ENCODE results near the gene TBC1D16.

The TBC1D16 gene

DNA sequence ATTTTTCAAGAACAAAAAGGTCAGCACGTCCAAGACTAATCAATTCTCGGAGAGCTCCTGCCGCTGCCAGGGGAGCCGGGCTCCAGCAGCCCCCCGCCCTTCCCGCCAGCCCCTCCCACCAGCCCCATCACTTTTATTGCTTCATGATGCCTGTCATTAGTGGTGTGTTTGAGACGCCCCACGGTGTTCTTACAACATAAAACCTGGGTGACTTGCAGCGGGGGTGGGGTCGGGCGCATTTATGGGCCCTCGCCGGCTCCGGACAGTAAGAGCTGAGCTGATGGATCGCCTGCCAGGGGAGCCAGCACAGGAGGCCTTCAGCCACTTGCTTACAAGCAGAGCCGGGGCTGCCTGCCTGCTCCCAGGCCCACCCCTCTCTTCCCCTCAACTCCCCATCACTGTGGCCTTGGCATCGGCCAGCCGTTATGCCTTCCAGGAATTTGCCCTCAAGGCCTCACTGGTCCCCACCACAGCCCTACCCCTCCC is 113.5 kb downstream of the TBC1D16 start:
- H3K36me3 ChIP-seq (ENCODE audit: control insufficient read depth, insufficient read depth, low read length, severe bottlenecking): no peaks in the 10 kb centered on the region
- no peaks in the 10 kb centered on the region for H3K9me3 ChIP-seq (ENCODE audit: control insufficient read depth, low read length)
- no peak overlapping the region for H3K4me3 ChIP-seq (ENCODE audit: low read length)
- peaks cover 54% of the 10 kb centered on the region for H3K27me3 ChIP-seq (replicated peaks; ENCODE audit: control insufficient read depth, insufficient read depth, low read length)
- no peak for DNase-seq (ENCODE audit: low read depth)
- H3K4me1 ChIP-seq (ENCODE audit: control insufficient read depth, insufficient read depth, low read length): peaks cover 11% of the 10 kb centered on the region
- H3K9ac ChIP-seq (ENCODE audit: low read length): no peak overlapping the region

DNA sequence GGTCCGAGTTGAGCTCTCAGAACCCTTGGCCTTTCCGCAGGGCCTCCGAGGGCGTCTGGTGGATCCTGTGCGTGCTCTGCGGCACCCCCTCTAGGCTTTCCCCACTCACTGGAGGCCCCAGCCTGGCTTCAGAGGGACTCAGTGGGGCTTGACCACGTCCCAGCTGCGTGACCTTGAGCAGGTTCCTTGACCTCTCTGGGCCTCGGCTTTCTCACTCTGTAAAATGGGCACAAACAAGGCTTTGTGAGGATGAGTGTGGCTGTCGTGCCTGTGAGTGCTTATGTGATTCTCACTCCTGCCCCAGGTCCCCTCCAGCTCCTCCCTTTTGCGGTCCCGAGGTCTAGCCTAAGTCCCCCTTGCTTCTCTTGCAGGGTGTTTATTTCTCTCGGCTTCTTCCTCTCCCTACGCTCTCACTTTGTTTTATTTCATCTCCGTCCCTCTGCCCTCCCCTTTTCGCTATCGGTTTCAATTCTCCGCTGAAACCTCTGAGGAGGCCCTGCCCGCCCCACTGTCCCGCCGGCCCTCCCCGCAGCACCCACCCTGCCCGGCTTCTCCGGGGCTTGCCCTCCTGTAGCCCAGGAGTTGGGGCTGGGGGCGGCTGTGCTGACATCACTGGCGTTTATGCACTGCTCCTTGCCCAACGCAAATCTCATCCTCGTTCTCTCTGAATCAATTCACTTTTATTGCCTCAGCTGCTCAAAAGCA is 114.1 kb downstream of the TBC1D16 start:
- Histone ChIP-seq H3K9ac (ENCODE audit: low read length) (no peak overlapping the region), H3K36me3 (ENCODE audit: control insufficient read depth, insufficient read depth, low read length, severe bottlenecking) (no peaks in the 10 kb centered on the region), H3K27me3 (replicated peaks; ENCODE audit: control insufficient read depth, insufficient read depth, low read length) (peaks cover 54% of the 10 kb centered on the region), H3K4me1 (ENCODE audit: control insufficient read depth, insufficient read depth, low read length) (peaks cover 11% of the 10 kb centered on the region), H3K4me3 (ENCODE audit: low read length) (no peak overlapping the region), H3K9me3 (ENCODE audit: control insufficient read depth, low read length) (no peaks in the 10 kb centered on the region)
- DNase-seq (ENCODE audit: low read depth): no peak

DNA sequence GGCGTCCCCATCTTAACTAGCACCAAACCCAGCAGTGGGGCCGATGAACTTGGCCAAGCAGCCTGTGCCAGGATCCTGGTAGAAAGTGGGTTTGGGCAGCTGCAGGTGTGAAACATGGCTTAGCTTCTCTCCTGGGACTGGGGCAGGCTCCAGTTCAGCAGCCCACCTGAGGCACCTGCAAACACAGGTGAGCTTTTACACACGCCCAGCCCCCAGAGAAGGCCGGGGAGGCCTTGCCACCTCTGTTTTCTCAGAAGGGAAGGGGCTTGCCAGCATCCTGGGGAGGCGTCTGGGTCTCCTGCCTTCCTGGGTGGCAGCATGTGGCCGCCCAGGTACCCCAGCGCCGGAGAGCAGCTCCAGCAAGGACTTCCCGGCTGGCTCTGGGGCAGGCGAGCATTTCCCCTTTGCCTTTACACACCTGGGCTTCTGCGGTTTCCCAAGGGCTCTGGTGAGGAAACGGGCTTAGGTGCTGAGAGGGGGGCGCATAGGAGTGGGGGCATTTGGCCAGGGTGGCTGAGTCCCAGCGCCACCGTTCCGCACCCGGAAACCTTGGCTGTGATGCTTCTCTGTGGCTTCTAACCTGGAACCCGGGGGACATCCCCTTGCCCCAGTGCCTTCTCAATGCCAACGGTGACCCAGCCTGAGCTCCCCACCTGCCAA is 114.8 kb downstream of the TBC1D16 start:
- no peak overlapping the region for H3K4me3 ChIP-seq (ENCODE audit: low read length)
- H3K9ac ChIP-seq (ENCODE audit: low read length): no peak overlapping the region
- H3K4me1 ChIP-seq (ENCODE audit: control insufficient read depth, insufficient read depth, low read length): peaks cover 11% of the 10 kb centered on the region
- DNase-seq (ENCODE audit: low read depth): no peak
- H3K27me3 ChIP-seq (replicated peaks; ENCODE audit: control insufficient read depth, insufficient read depth, low read length): peaks cover 52% of the 10 kb centered on the region
- H3K9me3 ChIP-seq (ENCODE audit: control insufficient read depth, low read length): no peaks in the 10 kb centered on the region
- no peaks in the 10 kb centered on the region for H3K36me3 ChIP-seq (ENCODE audit: control insufficient read depth, insufficient read depth, low read length, severe bottlenecking)

DNA sequence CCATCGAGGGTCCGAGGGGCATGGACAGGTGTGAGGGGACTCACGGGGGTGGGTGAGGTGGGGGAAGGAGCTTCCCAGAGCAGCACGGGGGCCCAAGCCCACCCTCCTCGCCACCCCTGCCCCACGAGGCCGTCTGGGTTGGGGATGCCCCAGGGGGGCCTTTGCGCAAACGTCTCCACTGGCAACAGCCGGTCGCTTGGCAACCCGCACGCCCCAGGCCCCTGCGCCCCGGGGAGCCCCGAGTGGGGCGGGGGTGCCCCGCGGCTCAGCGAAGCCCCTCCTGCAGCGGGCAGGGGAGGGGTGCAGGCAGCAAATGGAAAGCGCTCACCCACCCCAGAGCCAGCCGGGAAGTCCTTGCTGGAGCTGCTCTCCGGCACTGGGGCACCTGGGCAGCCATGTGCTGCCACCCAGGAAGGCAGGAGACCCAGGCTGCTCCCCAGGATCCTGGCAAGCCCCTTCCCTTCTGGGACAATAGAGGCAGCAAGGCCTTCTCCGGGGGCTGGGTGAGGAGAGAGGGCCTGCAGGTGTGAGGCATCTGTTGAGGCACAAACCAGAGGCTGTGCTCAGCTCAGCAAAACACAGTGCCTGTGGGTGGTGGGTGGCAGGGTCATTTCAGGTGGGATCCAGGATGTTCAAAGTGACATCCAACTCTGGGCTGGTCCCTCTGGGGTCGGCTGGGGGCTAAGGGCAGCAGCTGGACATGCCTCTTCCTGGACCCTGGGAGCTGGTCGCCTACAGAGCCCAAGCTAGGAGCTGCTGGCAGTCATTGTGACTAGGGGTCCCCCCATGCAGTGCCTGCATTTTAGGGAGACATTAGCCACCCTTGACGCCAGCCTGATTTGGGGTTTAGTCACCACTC is 115.6 kb downstream of the TBC1D16 start:
- H3K36me3 ChIP-seq (ENCODE audit: control insufficient read depth, insufficient read depth, low read length, severe bottlenecking): no peaks in the 10 kb centered on the region
- no peak overlapping the region for H3K4me3 ChIP-seq (ENCODE audit: low read length)
- H3K9me3 ChIP-seq (ENCODE audit: control insufficient read depth, low read length): no peaks in the 10 kb centered on the region
- H3K9ac ChIP-seq (ENCODE audit: low read length): no peak overlapping the region
- H3K27me3 ChIP-seq (replicated peaks; ENCODE audit: control insufficient read depth, insufficient read depth, low read length): peaks cover 57% of the 10 kb centered on the region
- DNase-seq (ENCODE audit: low read depth): no peak
- H3K4me1 ChIP-seq (ENCODE audit: control insufficient read depth, insufficient read depth, low read length): peaks cover 11% of the 10 kb centered on the region

DNA sequence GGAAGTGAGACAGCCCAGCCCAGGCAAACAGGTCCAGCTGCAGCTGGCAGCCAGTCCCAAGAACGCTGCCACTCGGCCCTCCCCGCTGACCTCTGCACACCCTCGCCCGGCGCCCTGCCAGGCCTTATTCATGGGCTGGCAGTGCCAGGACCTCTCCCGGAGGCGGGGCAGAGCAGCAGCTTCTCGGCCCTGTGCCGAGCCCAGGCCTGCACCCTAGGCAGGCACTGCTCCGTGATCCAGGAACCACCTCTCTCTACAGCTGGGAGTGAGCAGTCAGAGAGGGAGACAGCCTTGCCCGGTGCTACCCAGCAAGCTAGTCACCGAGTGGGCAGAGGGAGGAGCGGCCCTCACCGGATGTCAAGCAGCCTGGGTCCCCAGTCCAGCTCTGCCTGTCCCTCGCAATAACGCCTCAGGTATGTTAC is 116.5 kb downstream of the TBC1D16 start:
- no peak overlapping the region for H3K9ac ChIP-seq (ENCODE audit: low read length)
- H3K27me3 ChIP-seq (replicated peaks; ENCODE audit: control insufficient read depth, insufficient read depth, low read length): peaks cover 60% of the 10 kb centered on the region
- H3K4me1 ChIP-seq (ENCODE audit: control insufficient read depth, insufficient read depth, low read length): peaks cover 11% of the 10 kb centered on the region

DNA sequence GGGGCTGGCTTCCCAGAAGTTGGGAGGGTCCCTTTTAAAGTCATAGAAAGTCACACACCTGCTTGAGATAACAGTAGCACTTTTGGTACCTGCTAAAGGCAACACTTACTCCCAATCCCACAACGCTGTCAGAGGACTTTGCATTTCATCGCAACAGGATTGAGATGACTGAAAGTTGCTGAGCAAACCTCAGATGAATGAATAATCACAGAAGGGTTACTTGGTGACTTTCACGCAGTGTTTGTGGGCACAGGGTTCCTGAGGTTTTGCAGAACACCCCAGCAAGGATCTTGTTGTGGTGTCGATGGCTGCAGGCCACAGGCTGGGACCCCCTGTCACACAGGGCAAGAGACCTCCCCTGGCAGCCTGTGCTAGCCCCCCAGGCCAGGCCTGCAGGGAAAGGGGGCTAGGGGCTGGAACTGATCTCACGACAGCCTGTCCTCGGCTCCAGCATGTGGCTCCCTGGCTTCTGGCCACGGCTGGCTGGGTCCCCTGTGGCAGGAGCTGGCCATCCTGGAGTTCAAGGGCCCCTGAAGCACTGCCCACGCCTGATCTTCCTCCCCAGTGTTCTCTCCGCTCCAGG is 117.0 kb downstream of the TBC1D16 start:
- H3K4me3 ChIP-seq (ENCODE audit: low read length): no peak overlapping the region
- H3K36me3 ChIP-seq (ENCODE audit: control insufficient read depth, insufficient read depth, low read length, severe bottlenecking): no peaks in the 10 kb centered on the region
- no peak overlapping the region for H3K9ac ChIP-seq (ENCODE audit: low read length)
- H3K9me3 ChIP-seq (ENCODE audit: control insufficient read depth, low read length): no peaks in the 10 kb centered on the region
- H3K27me3 ChIP-seq (replicated peaks; ENCODE audit: control insufficient read depth, insufficient read depth, low read length): peaks cover 60% of the 10 kb centered on the region
- peaks cover 11% of the 10 kb centered on the region for H3K4me1 ChIP-seq (ENCODE audit: control insufficient read depth, insufficient read depth, low read length)
- no peak for DNase-seq (ENCODE audit: low read depth)

More for the DNA sequence above, 116.5 kb downstream of the TBC1D16 start:
- no peaks in the 10 kb centered on the region for H3K36me3 ChIP-seq (ENCODE audit: control insufficient read depth, insufficient read depth, low read length, severe bottlenecking)
- no peak overlapping the region for H3K4me3 ChIP-seq (ENCODE audit: low read length)
- H3K9me3 ChIP-seq (ENCODE audit: control insufficient read depth, low read length): no peaks in the 10 kb centered on the region
- DNase-seq (ENCODE audit: low read depth): no peak

DNA sequence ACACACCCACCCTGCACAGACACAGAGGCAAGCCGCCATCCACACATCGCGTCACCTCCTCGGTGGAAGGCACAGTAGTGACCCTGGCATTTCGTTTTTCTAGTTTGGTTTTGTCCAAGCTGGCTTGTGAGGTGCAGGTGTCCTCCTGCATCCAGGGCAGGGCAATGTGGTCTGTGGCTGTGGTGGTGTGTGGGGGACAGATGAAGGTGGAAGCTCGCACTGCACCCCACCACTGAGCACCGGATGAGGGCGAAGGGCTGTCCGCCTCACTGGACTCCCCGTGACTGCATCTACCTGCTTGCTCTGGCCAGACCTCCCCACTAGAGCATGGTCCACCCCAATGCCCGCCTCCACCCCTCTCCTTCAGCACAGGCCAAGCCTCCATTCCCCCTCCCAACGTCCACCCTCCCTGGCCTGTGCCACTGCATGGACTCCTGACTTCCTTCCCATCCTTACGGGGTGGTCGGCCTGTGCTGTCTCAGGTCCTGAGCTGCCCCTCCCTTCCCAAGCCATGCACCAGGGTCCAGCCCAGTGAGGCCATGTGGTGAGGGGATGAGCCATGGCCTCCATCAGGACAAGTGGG is 117.7 kb downstream of the TBC1D16 start:
- peaks cover 63% of the 10 kb centered on the region for H3K27me3 ChIP-seq (replicated peaks; ENCODE audit: control insufficient read depth, insufficient read depth, low read length)
- no peaks in the 10 kb centered on the region for H3K36me3 ChIP-seq (ENCODE audit: control insufficient read depth, insufficient read depth, low read length, severe bottlenecking)
- H3K9me3 ChIP-seq (ENCODE audit: control insufficient read depth, low read length): no peaks in the 10 kb centered on the region
- no peak for DNase-seq (ENCODE audit: low read depth)
- no peak overlapping the region for H3K4me3 ChIP-seq (ENCODE audit: low read length)
- peaks cover 11% of the 10 kb centered on the region for H3K4me1 ChIP-seq (ENCODE audit: control insufficient read depth, insufficient read depth, low read length)
- H3K9ac ChIP-seq (ENCODE audit: low read length): no peak overlapping the region

DNA sequence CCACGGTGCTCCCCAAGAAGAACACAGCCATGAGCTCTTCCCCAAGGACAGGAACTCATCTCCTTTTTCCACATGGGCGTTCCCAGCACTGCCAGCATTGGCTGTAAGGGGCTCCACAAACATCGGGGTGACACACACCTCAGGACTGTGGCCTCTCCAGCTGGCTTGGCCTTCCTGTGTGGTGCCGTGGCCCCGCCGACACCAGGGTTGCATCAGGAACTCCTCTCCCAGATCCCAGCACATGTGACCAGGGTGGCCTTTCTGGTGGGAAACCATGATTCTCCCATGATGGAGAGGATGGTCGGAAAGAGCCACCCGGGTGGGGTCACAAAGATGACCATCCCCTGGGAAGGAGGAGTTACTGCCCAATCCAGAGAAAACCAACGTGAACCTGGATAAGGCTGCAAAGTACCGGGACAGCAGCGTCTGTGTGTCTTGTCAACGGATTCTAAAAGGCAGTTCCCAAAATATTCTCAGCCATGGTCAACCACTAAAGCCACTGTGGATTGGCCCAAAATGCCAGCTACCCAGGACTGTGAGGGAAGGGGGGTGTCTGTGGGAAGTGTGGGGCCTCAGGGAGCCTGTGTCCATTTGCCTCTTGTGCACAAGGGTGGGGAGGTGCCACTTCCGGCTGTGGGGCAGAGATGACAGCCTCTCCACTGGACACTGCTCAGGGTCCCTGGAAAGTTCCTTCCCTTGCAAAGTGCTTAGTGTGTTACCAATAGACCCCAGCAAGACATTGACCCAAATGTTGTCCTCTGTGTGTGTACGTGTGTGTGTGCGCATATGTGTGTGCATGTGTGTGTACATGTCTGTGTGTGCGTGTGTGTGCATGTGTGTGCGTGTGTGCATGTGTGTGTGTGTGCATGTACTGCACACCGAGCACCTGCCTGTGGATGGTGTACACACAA is 118.4 kb downstream of the TBC1D16 start:
- DNase-seq (ENCODE audit: low read depth): no peak
- no peaks in the 10 kb centered on the region for H3K9me3 ChIP-seq (ENCODE audit: control insufficient read depth, low read length)
- no peak overlapping the region for H3K4me3 ChIP-seq (ENCODE audit: low read length)
- peaks cover 63% of the 10 kb centered on the region for H3K27me3 ChIP-seq (replicated peaks; ENCODE audit: control insufficient read depth, insufficient read depth, low read length)
- no peak overlapping the region for H3K9ac ChIP-seq (ENCODE audit: low read length)
- no peaks in the 10 kb centered on the region for H3K36me3 ChIP-seq (ENCODE audit: control insufficient read depth, insufficient read depth, low read length, severe bottlenecking)
- H3K4me1 ChIP-seq (ENCODE audit: control insufficient read depth, insufficient read depth, low read length): peaks cover 11% of the 10 kb centered on the region

DNA sequence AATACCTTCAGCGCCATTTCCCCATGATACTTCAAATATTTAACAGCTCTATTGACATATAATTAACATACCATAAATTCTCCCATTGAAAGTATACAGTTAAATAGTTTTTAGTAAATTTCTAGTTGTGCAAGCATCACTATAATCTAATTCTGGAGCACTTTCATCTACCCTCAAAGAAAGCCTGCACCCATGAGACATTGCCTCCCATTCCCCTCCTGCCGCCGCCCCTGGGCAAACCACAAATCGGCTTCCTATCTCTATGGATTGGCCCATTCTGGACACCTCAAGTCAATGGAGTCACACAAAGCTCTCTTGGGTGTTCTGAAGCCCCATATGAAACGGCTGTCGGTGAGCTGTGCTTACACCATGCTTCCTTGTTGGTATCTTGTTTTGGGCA is 119.2 kb downstream of the TBC1D16 start:
- Histone ChIP-seq H3K9ac (ENCODE audit: low read length) (no peak overlapping the region), H3K27me3 (replicated peaks; ENCODE audit: control insufficient read depth, insufficient read depth, low read length) (peaks cover 67% of the 10 kb centered on the region), H3K4me3 (ENCODE audit: low read length) (no peak overlapping the region), H3K9me3 (ENCODE audit: control insufficient read depth, low read length) (no peaks in the 10 kb centered on the region), H3K4me1 (ENCODE audit: control insufficient read depth, insufficient read depth, low read length) (peaks cover 11% of the 10 kb centered on the region), H3K36me3 (ENCODE audit: control insufficient read depth, insufficient read depth, low read length, severe bottlenecking) (no peaks in the 10 kb centered on the region)
- no peak for DNase-seq (ENCODE audit: low read depth)

DNA sequence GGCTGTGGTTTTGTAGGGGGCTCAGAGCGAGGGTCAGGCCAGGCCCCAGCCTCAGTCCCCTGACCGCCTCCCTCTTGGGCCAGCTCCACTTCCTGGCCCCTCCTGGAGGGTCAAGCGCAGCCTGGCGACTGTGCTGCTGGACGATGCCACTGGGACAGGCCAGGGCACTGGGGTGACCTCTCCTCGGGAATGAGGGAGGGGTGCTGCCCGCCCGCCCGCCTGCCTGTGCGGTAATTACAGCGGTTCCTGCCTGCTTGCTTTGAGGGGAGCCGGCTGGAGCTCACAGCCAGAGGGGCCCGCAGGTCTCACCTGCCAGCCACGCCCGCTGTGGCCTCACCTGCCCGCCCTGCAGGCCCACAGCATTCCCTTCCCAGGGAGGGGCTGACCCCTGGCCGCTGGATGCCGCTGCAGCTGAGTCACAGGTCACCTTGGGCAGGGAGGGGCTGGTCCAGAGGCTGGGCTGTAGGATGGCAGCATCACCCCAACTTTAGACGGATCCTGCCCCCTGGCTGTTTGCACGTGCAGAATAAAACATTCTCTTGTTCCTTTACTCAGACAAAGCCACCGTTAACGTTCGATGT is 119.7 kb downstream of the TBC1D16 start:
- H3K36me3 ChIP-seq (ENCODE audit: control insufficient read depth, insufficient read depth, low read length, severe bottlenecking): no peaks in the 10 kb centered on the region
- H3K4me1 ChIP-seq (ENCODE audit: control insufficient read depth, insufficient read depth, low read length): peaks cover 11% of the 10 kb centered on the region
- no peaks in the 10 kb centered on the region for H3K9me3 ChIP-seq (ENCODE audit: control insufficient read depth, low read length)
- peaks cover 67% of the 10 kb centered on the region for H3K27me3 ChIP-seq (replicated peaks; ENCODE audit: control insufficient read depth, insufficient read depth, low read length)
- no peak overlapping the region for H3K9ac ChIP-seq (ENCODE audit: low read length)
- H3K4me3 ChIP-seq (ENCODE audit: low read length): no peak overlapping the region
- DNase-seq (ENCODE audit: low read depth): no peak
